OCI-M2 (cell line): ENCODE results near the gene ELP4.
"Not testable (repeated sequence)": the region's sequence is repeated elsewhere in the genome, so short reads cannot be mapped to it uniquely, and the experiment has no call there.

Experiments
- DNase-seq: peaks from one replicate; lab custom pipeline; 2025; ENCODE audit not compliant: unreplicated experiment; lab: John Stamatoyannopoulos, UW

The ELP4 gene, protein sequence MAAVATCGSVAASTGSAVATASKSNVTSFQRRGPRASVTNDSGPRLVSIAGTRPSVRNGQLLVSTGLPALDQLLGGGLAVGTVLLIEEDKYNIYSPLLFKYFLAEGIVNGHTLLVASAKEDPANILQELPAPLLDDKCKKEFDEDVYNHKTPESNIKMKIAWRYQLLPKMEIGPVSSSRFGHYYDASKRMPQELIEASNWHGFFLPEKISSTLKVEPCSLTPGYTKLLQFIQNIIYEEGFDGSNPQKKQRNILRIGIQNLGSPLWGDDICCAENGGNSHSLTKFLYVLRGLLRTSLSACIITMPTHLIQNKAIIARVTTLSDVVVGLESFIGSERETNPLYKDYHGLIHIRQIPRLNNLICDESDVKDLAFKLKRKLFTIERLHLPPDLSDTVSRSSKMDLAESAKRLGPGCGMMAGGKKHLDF

DNA sequence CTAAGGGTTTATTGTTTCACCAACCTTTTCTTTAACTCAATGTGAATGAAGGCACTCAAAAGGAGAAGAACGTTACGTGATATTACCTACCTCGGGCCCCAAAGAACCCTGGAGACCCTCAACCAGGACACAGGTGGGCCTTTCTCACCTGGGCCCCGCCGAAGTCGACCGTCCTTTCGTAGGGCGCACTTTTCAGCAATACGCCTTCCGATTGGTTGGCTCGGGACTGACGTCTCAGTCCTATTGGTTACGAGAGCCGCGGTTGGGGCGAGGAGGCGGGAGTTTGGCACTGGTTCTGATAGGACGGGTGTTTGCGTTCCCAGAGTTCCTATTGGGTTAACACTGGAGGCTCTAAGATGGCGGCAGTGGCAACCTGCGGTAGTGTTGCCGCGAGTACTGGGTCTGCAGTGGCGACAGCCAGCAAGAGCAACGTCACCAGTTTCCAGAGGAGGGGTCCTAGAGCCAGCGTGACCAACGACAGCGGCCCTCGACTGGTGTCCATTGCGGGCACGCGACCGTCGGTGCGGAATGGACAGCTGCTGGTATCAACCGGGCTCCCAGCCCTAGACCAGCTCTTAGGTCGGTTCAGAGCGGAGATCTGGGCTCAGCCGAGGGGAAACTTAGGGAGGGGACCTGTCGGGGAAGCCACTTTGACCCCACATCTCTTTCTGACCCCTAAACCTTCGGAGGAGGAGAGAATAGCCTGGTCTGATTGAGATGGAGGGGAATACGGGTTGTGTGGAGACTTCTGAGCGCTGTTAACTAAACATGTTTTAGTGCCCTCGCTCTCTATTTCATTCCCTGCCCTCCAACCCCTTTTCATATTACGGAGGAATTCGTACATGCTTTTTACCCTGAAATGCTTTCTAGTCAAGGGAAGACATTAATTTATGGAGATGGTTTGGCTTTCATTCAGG is at the start of gene ELP4, which contains the start of gene IMMP1L:
Gene ELP4, plus strand, starts transcription at position 339 of the 917 bp plus-strand sequence. Its CDS starts 18 bp downstream, at position 357.
Gene IMMP1L, minus strand, starts transcription at position 194 of the 917 bp plus-strand sequence. CDS start 46,346 bp downstream, outside the sequence.
- peak; percentile 77 for DNase-seq

DNA sequence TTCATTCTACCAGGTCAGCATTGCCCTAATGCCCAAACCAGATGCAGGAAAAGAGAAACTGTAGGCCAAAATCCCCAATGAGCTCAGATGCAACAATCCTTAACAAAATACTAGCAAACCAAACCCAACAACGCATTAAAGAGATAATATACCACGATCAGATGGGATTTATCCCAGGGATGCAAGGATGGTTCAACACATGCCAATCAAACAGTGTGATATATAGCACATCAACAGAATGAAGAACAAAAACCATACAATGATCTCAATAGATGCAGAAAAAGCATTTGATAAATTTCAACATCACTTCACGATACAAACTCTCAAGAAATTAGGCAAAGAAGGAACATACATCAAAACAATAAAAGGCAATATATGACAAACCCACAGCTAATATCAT is 45.1 kb upstream of the ELP4 start:
- DNase-seq: no peak

DNA sequence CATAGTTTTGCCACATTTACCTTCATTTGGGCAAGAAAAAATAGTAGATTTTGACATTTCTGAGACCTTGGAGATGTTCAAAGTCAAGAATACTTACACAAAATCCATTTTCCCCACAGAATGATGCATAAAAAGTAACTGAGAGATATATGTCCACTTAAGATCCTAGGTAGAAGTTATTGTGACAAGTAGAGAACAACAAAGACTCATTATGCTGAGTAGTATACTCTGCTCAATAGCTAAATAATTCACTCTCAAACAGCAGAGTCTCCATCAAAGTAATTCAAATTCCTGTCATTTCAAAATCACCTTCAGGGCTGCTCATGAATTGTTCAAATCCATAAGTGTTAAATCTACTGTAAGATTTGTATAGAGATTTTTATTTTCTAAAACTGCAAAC is 35.5 kb upstream of the ELP4 start:
- no peak for DNase-seq

DNA sequence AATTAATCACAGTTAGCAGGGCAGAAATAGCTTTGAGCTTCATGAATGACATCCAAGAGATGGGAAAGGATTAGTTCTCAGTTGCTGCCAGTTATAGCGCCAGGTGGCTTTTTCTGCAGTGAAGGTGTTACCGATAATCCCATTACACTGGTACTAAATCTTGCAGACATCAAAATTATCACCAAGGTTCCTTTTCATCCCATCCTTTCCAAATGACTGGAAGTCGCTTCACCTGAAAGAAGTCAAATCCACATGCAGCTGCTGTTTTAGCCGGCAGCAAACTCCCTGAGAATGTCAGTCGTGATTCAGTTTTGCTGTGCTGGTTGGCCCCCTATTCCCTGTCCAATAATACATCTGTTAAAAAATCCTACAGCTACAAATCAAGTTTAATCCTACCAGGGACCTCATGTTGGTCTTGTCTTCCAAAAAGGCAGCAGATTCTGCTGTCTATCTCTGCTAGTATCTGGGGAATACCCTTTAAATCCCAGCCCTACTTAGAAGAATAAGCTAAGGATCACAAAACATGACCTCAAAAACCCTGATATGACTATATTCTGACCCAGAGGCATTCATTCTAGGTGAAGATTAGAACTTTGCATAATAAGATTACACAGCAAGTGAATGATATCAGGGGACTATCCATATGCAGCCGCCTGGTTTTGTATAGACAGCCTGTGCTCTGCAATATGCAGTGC is 31.9 kb upstream of the ELP4 start:
- DNase-seq: no peak

DNA sequence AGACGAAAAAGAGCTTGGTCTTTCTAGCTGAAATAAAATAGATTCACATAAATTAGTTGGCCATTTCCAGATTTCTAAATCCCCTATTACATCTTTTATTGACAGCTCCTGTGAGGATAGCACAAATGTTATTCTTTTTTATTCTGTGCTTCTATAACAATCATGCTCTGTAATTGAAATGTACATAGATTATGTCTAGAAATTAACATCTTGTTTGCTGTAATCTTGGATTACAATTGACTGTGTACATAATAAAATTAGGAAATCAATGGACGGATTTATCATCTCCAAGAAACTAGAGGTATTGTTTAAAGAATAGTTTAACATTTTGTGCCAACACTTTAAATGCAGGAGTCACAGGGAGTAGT is 31.4 kb upstream of the ELP4 start:
- DNase-seq: no peak

DNA sequence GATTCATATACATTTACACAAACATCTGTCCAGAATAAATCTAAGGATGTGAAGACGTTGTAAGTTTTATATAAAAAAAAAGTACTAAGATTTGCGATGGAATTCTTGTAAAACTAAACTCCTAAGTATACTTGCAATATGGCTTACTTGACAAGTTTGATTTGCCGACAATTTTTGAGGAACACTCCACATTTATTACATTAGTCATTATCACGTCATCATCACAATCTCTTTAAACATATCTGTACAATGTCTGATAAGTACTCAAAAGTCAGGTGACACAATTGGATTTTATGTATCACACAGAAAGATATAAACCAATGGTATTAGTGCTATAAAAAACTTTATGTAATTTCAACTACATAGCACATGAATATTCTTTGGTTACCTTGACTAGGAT is 30.5 kb upstream of the ELP4 start:
- no peak for DNase-seq

DNA sequence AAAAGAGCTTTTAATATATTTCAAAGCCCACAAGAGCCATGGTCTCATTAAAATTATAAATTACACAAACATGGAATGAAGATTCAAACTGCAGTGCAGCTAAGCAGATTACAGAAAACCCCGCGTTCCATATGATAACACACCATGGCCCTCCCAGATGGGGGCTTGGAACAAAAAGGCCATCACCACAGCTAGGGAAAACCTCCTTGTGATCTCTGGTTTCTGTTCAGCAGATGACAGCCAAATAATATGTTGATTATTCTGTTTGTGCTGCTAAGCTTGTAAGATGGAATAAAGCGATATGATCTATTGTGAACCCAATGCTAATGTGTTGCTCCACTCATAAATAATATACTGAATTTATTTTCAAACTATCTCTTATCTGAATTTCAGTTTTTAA is 28.6 kb upstream of the ELP4 start:
- no peak for DNase-seq

DNA sequence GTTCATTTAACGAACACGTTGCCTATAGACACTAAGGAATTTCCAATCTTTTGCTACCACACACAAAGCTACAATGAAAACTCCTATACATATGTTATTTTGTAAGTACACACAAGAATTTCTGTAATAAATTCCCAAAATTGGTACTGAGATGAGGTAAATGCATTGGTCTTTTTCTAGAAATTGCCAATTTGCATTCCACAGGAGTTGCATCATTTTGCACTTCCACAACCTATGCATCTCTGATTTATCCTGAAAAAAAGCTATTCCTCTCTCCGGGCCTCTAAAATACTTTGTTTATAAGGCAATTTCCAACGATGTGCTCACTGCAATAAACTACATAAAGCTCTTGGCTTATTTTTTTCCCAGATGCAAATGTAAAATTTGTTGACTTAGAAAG is 25.1 kb upstream of the ELP4 start:
- DNase-seq: no peak

DNA sequence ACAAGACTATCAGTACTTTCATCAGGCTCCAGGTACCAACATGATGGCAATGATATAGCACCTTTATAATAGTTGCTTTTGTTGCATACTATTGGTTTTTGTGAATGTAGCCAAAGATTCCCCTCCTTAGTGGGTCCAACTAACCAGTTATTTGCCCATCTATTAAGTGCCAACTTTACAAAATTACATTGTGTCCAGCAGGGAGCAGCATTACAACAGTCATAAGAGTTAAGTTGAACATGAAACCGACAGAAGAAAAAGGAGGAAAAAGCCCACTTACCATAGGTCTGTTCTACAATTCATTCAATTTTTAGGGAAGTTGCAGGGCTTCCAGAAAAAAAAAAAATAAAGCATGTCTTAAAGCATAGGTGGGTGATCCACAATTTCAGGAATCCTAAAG is 21.7 kb upstream of the ELP4 start:
- DNase-seq: no peak

DNA sequence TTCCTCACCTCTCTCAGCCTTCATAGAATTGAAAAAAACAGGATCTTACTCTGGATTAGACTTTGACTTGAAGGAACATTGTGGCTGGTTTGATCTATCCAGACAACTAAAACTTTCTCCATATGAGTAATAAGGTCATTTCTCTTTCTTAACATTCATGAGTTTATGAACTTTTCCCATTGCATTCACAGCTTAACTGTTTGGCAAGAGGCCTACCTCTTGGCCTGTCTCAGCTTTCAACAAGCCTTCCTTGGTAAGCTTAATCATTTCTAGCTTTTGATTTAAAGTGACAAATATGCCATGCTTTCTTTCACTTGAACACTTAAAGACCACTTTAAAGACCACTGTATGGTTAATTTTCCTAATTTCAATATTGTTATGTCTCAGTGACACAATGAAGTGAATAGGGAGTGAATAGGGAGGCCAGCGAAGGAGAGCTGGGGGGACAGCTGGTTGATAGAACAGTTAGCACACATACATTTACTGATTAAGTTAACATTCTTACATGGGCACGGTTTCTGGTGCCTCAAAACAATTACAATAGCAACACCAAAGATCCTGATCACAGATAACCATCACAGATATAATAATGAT is 17.1 kb upstream of the ELP4 start:
- DNase-seq: no peak

DNA sequence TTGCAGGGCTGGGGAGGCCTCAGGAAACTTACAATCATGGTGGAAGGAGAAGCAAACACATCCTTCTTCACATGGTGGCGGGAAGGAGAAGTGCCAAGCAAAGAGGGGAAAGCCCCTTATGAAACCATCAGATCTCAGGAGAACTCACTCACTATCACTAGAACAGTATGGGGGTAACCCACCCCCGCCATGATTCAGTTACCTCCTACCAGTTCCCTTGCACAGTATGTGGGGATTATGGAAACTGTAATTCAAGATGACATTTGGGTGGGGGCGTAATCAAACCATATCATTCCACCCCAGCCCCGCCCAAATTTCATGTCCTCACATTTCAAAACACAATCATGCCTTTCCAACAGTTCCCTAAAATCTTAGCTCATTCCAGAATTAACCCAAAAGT is 16.3 kb upstream of the ELP4 start:
- DNase-seq: no peak

DNA sequence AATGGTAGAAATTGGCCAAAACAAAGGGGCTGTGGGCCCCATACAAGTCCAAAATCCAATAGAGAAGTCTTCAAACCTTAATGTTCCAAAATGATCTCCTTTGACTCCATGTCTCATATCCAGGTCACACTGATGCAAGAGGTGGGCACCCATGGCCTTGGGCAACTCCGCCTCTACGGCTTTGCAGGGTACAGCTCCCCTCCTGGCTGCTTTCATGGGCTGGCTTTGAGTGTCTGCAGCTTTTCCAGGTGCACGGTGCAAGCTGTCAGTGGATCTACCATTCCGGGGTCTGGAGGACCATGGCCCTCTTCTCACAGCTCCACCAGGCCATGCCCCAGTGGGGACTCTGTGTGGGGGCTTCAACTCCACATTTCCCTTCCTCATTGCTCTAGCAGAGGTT is 15.8 kb upstream of the ELP4 start:
- DNase-seq: not testable (repeated sequence)

DNA sequence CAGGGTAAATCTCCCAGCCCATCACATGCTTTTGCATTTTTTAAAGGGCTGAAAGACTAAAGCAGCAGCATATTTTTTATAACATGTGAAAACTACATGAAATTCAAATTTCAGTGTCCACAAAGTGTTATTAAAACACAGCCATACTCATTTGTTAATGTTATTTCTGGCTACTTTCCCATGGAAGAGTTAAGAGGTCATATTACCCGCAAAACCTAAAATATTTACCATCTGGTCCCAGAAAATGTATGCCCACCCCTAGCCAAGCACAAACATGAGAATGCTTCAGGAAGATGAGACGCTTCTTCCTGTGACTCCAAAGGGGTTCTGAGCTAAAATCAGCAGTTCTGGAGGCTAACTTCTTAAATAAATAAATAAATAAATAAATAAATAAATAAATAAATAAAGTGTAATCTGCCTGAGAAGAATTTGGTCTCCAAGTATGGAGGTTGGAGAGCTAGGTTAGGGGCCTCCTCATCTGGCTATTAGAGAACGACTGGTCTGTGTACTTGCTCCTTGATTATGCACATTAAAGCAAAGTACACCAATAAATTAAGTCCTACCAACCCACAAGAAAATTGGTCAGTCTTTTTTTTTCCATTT is 9.9 kb upstream of the ELP4 start:
- no peak for DNase-seq

DNA sequence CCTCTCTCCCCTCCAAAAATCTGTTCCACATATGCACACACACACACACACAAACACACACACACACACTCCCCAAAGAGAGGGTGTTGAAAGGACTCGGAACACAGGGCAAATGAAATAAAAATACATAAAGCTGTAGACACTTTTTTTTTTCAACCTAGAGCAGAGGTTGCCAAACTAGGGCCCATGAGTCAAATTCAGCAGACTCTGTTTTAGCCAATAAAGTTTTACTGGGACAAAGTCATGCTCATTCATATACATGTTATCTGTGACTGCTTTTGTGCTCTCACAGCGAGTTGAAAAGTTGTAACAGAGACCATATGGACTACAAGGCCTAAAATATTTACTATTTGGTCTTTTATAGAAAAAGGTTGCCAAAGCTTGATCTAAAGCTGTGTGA is 9.0 kb upstream of the ELP4 start:
- no peak for DNase-seq

DNA sequence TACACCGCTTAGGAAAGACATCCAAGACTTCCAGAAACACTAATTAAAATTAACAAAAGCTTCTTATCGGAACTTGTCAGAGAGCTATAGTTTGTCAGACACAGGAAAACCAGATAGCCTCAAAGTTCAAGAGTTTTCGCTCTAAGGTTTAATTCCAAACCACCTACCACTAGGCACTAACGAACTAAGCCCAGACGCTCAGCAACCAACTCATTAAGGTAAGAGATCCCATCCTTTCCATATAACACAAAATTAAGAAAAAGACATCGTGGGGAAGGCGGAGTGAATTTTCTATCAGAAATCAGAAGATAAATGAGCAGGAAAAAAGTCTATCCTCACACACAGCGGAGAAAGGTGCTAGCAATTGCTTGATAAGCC is 527 bp upstream of the ELP4 start:
- DNase-seq: no peak

DNA sequence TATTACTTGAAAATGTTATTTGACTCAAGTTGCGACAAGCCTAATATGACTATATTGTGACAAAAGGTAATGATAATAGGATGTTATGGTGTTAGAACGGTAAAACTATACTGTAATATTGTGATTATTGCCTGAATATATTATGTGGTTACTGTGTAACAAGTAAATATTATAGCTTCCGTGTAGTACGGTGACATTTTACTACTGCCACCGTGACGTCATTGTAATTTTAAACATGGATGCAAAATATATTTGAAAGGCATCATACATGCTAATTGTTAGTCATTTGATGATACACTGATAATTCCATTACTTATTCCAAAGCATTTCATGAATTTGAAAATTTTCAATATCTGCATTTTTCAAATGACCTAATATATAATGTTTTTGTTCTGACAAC is 2.5 kb downstream of the ELP4 start:
- DNase-seq: no peak

DNA sequence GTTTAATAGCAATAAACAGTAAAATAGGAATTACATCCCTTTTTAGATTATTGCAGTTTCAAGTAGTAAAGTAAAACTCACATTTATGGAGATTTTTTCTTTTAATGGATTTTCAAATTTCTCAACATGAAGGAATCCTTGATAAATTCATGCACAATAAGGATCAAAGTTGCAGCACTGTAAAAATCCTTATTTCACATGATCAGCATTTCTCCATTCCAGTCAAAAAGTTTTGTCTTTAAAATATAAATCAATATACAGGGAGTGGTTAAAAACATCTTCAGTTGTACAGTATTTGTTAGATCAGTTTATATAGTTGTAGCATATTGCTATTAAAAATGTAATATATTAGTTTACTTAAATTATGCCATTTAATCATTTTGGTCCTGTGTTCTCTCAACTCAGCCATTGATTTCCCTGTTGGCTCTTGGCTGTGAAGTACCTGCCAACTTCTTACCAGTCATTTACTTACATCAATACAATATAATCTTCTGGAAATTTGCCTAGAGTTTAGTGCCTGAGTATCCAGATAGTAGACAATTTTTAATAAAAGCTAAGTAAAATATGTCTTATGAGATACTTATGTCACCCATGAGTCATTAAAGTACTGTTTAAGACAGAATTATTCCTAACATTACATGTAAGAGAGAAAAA is 12.1 kb downstream of the ELP4 start:
- DNase-seq: no peak

DNA sequence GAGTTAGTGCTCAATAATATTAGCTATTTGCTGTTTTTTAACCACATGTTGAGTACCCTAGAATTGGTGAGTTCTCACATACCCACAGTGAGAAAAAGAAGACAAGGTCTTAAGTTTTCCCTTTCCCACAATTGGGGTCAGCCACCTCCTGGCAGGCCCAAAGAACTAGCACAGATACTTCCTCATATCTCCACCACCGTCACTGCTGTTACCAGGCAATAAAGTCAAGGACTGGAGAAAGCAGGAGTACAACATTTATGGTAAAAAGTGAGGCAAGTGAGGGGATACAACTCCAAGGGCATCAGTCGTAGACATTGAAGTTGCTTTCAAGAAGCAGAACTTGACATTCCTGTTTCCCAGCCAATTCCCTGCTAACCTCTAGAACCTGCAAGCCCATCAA is 19.6 kb downstream of the ELP4 start:
- no peak for DNase-seq

DNA sequence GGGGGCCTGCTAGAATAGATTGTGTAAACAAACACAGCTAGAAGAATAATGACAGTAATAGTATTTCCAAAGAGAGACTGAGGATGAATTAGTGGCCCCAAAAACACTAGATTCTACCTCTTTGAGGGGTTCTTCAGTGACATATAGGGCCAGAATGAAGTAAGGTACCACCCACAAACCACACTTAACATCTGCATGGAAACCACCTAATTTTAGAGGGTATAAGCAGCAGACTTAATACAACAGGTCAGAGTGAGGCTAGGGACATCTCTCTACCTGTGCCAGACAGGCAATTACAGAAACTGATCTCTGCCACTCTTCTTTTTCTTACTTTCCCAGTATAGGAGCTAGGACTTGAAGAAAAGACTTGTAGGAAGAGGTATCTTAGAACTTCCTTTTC is 20.1 kb downstream of the ELP4 start:
- DNase-seq: no peak

DNA sequence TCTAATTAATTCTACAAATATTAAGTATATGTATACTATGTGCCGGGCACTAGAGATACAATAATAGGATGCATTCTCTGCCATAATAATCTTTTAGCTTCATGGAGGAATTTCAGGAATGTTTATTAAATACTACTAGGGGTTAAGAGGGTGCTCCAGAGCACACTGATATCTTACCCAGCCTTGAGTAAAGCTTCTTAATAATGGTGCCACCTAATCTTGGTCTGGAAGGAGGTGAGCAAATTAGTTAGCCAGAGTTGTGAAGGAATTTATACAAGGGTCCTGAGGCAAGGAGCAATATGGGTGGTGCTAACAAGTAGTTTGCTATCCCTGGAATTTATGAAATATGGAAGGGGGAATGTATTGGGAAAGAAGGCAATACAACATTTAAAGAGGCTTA is 21.7 kb downstream of the ELP4 start:
- DNase-seq: no peak
